D721Med (cell line): ENCODE data around the gene NRAS.

Experiments used
- DNase-seq: peaks from one replicate; pipeline ENCODE4 v3.0.0; 2011; ENCODE audit warnings: low spot score; ENCODE audit not compliant: insufficient read length
- FAIRE-seq: peaks from 2 replicates; lab custom pipeline; 2011; peaks lifted over from hg19 to GRCh38; lab: Jason Lieb, UNC
- TF ChIP-seq, protein P1 (sequence below): IDR thresholded peaks from 2 replicates; pipeline ENCODE4 v1.5.1; 2012; ENCODE audit warnings: mild to moderate bottlenecking, control low read depth; ENCODE audit not compliant: insufficient read depth; ENCODE audit errors: missing control alignments

NRAS gene

DNA sequence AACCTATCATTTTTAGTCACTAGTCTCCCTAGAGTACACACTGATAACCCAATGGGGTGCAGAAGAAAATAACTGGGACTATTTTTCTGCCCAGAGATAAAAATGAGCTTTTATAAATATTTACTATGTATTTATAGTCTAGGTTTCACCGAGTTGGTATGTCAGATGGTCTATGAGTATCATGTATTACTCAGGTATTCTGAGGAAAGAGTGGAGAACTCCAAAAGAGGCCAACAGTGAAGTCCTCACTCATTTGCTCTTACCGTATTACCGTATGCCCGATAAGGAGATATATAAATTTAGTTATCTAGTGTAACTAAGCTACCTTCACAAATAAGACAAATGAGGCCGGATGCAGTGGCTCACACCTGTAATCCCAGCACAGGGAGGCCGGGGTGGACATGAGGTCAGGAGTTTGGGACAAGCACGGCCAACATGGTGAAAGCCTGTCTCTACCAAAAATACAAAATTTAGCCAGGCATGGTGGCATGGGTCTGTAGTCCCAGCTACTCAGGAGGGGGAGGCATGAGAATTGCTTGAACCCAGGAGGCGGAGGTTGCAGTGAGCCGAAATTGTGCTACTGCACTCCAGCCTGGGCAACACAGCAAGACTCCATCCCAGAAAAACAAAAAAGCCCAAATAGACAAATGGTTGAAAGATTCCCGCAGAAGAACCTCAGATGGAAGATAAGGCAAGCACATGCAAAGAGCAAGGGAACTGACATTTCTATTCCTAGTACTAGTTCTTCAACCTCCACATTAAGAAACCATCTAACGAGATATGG is 25.6 kb upstream of the NRAS start:
- no peak for FAIRE-seq
- TF ChIP-seq, protein P1, sequence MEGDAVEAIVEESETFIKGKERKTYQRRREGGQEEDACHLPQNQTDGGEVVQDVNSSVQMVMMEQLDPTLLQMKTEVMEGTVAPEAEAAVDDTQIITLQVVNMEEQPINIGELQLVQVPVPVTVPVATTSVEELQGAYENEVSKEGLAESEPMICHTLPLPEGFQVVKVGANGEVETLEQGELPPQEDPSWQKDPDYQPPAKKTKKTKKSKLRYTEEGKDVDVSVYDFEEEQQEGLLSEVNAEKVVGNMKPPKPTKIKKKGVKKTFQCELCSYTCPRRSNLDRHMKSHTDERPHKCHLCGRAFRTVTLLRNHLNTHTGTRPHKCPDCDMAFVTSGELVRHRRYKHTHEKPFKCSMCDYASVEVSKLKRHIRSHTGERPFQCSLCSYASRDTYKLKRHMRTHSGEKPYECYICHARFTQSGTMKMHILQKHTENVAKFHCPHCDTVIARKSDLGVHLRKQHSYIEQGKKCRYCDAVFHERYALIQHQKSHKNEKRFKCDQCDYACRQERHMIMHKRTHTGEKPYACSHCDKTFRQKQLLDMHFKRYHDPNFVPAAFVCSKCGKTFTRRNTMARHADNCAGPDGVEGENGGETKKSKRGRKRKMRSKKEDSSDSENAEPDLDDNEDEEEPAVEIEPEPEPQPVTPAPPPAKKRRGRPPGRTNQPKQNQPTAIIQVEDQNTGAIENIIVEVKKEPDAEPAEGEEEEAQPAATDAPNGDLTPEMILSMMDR = no peak
- no peak for DNase-seq

DNA sequence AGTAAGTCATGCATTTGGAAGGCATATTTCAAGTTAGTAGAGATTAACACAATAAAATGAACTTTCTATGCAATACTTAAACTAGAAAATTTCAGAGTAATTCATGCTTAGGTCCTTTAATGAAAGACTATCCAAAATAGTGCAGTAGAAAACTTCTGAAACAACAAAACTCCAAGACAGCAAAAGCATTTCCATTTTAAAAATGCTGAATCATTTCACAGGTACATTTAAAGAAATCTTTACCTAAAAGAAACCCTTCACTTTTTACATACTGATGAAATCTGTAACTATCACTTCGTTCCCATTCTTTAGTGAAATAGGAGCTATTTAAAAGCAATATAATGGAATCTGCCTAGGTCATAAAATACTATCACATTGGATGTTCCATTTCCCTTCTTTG is 23.8 kb upstream of the NRAS start:
- FAIRE-seq (no peak), DNase-seq (no peak)
- TF ChIP-seq, protein P1 = no peak

- TF ChIP-seq, protein P1 = no peak
- FAIRE-seq = no peak
- no peak for DNase-seq
These were observed 20.8 kb upstream of the NRAS start for GRCh38 chr1:114737314-114737849.

GRCh38 chr1:114735479-114735878 is 18.9 kb upstream of the NRAS start:
- no peak for FAIRE-seq
- TF ChIP-seq, protein P1 = no peak
- no peak for DNase-seq

- TF ChIP-seq, protein P1 = no peak
- DNase-seq = no peak
- no peak for FAIRE-seq
These were observed 13.2 kb upstream of the NRAS start for GRCh38 chr1:114729782-114730181.

- no peak for DNase-seq
- FAIRE-seq = no peak
- TF ChIP-seq, protein P1 = no peak
These were observed 12.0 kb upstream of the NRAS start for GRCh38 chr1:114728553-114728952.

DNA sequence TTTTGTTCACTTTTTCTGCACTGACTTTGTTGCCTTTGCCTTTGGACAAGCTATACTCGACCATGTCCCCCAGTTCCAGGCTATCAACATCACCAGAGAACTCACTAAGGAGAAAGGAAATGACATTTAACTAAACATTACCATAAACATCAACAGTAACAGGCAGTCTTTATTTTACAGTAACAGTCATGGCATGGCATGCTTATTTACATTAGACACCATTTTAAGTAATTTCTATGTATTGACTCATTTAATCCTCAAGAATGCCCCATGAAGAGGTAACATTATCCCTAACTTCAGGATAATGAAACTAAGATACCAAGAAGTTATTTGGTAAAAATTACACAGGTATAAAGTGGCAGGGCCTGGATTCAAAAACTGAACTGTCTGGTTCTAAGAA is 8.7 kb upstream of the NRAS start:
- DNase-seq (no peak), FAIRE-seq (no peak)
- TF ChIP-seq, protein P1 = no peak
